Fibroblast of peridontal ligament (primary cell): Measurements from ENCODE around the gene CLK4.
"Not testable (repeated sequence)": the region's sequence is repeated elsewhere in the genome, so short reads cannot be mapped to it uniquely, and the experiment has no call there.

ENCODE experiments used
- DNase-seq: peaks from one replicate; pipeline ENCODE4 v3.0.0-alpha.2; 2010; ENCODE audit errors: extremely low read depth

Gene CLK4

GRCh38 chr5:178587763-178588611 is 38.9 kb downstream of the CLK4 start:
- DNase-seq = no peak

DNA sequence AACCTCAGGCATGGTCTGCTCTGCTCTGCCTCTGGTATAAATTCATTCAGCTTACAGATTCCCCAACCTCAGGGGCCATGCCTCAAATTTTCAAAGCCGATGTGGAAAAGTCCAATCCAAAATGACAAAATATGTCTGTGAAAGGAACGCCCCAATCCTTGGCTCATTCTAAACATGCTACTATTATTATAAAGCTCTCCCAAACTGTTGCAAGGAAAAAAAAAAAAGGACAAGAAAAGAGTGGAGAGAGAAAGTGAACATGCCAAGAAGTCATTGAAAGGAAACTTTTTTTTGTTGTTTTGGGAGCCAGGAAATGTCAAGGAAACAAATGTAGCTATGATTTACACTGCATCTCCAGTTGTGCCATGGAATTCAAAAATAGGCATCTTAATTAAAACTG is 40.5 kb downstream of the CLK4 start:
- no peak for DNase-seq

DNA sequence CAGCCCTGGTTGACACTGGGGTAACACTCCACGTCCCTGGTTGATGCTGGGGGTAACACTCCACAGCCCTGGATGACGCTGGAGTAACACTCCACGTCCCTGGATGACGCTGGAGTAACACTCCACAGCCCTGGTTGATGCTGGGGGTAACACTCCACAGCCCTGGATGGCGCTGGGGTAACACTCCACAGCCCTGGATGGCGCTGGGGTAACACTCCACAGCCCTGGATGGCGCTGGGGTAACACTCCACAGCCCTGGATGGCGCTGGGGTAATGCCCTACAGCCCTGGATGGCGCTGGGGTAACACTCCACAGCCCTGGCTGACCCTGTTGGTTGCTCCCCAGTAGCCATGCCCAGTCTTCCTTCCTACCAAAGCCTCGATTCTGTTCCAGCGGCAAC is 41.4 kb downstream of the CLK4 start:
- not testable (repeated sequence) for DNase-seq

GRCh38 chr5:178583279-178583678 is 43.6 kb downstream of the CLK4 start:
- no peak for DNase-seq

DNA sequence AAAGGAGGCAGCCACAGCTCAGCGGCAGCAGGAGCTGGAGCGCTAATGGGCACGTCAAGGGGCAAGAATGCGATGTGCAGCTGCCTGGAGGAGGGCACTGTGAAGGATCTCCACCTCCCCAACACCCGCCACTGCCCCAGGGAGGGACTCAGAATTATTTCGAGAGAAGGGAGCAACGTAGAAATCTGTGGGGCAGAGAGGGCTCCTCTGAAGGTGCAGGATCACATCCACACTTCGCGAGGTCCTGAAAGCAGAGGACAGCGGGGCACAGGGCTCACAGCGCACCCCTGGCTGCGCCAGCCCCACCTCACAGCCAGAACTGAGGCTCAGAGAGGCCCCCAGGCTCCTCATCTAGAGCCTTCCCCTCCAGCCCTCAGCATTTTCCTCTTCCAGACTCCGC is 44.6 kb downstream of the CLK4 start:
- DNase-seq = no peak

DNA sequence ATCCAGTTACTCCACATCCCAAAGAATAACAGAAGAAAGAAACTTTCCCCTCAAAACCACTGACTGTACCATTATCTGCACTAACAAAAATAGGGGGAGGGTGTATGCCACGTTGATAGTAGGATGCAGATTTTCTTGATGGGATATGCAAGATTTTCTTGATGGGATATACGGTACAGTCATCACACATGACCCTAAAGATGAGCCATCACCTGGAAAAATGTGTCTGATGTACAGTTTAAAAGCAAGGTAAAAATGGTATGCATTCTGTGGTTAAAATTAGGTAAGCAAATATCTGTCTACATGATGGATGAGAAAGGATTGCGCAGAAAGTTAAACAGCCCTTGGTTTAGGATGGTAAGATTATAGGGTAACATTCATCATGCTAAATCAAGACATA is 45.2 kb downstream of the CLK4 start:
- DNase-seq = no peak

DNA sequence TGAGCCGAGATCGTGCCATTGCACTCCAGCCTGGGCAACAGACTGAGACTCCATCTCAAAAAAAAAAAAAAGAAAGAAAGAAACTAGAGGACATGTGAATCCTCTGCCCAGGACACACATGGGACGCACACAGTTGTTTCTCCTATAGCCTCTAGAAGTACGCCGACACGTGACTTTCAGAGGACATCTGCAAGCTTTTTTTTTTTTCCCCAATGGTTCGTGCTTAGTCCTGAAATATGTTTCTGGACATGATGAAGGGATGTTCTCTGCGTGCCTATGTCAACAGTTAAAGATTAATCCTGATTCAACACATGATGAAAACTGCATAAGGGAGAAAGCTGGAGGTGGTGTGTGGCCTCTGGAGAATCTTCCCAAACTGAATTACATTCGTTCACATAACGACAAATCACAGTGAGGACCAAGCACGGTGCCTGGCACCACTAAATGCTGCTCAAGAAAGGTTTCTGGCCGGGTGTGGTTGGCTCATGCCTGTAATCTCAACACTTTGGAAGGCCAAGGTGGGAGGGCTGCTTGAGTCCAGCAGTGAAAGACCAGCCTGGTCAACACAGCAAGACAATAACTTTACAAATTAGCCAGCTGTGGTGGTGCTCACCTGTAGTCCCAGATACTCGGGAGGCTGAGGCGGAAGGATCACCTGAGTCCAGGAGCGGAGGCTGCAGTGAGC is 46.4 kb downstream of the CLK4 start:
- DNase-seq = no peak

DNA sequence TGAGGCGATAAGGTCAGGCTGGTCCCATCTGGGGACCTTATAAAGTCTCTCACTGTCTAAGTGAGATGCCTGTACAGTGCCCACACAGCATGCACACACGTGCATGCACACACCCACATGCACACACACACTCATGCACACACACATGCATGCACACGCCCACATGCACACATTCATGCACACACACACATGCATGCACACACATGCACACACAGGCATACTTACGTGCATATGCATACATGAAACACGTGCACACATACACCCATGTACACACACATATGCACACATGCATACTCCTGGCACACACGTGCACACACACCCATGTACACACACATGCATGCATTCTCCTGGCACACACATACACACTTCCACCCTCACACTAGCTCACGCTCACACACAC is 48.9 kb downstream of the CLK4 start:
- DNase-seq = no peak

GRCh38 chr5:178577376-178577839 is 49.4 kb downstream of the CLK4 start:
- no peak for DNase-seq

DNA sequence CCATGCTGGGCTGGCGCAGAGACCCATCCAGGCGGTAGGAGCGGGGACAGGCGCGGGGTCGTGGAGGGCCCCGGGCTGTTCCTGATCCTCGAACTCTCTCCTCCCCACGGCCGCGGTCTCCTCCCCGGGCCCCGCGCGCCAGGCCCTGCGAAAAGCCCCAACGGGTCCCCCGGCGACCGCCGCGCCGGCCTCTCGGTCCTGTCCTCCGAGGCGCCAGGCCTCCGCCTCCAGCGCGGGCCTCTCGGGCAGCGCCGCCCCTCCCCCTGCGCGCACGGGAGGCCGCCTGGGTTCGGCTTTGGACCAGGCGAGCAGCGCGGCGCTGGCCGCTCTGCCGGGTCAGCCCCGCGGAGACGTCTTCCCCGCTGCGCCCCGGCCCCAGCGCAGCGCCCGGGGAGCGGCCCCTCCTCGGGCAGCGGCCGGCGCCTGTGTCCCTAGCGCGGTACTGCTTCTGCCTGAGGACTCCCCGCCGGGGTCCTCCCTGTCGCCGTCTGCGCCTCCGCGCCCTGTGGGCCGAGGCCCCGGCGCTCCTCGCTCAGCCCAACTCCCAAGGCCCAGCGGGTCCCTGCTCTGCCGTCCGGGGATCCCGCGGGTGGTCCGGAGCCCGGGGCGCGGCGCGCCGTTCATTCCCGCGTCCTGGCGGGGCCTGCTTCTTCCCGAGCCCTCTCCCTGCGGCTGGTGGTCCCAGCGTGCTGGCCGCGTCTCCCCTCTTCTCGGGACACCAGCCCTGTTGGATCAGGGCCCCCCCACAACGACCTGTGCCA is 50.1 kb downstream of the CLK4 start:
- no peak for DNase-seq

DNA sequence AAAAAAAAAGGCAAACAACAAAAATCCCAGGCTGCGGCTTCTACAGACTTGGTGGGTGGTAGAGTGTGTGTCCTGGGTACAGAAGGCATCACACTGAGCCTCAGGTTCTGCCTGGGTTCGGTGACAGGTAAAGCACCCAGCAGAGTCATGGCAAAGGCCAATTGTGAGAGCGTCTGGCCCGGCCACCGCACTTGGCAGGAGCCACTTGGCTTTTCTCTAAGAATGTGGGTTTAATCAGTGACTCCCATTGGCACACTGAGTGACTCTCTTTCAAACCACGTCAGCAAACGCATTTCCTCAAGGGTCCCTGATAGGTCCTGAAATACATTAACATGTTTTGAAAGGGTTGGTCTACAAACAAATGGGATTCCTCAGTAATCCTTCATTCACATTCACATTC is 53.6 kb downstream of the CLK4 start:
- no peak for DNase-seq

DNA sequence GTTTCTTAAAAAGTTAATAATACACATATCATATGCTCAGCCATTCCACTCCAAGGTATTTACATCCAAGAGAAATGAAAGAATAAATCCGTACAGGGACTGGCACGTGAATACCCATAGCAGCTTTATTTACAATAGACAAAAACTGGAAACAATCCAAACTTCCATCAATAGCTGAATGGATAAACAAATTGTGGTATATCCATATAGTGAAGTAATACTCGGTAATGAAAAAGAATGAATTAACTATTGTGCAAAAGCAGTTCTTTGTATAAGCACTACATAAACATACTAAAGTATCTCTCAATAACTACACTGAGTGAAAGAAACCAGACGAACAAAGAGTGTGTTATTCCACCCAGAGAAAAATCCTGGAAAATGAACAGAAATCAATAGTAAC is 54.2 kb downstream of the CLK4 start:
- no peak for DNase-seq

- DNase-seq = no peak
Measured at GRCh38 chr5:178569485-178569884, 57.4 kb downstream of the CLK4 start.

- DNase-seq = no peak
Measured at GRCh38 chr5:178564811-178565550, 61.9 kb downstream of the CLK4 start.

DNA sequence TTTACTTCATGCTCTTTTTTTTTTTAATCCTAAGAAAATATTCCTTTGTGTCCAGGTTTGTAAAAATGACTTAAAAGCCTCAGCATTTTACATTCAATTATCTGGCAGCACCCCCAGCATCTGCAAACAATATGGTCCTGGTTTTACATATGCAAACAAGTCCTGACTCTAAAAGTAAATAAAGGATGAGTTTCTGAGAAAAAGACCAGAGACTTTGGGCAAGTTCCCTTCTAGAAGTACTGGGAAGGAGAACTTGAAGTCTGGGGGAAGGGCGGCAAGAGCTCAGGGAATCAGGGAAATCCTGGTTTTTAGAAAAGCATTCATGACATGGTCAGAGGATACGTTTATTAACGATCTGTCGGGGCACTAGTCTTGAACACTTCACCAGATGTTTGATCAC is 62.5 kb downstream of the CLK4 start:
- no peak for DNase-seq

GRCh38 chr5:178563621-178564020 is 63.2 kb downstream of the CLK4 start:
- DNase-seq = no peak

DNA sequence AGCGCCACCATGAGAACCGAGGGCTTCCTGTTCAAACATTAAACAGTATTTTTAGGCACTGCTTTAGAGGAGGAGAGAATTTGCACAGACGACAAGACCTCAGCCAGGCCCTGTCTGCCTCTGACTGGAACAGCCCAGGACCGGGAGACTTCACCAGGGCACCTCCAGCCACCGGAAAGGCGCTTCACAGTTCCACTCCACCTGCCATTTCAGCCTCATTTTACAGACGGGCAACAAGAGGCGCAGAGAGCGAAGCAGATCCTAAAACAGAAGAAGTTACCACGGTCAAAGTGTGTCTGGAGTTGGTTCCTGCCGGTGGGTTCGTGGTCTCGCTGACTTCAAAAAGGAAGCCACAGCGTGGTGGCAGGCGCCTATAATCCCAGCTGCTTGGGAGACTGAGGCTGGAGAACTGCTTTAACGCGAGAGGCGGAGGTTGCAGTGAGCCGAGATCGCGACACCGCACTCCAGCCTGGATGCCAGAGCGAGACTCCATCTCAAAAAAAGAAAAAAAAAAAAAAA is 65.0 kb downstream of the CLK4 start:
- no peak for DNase-seq

DNA sequence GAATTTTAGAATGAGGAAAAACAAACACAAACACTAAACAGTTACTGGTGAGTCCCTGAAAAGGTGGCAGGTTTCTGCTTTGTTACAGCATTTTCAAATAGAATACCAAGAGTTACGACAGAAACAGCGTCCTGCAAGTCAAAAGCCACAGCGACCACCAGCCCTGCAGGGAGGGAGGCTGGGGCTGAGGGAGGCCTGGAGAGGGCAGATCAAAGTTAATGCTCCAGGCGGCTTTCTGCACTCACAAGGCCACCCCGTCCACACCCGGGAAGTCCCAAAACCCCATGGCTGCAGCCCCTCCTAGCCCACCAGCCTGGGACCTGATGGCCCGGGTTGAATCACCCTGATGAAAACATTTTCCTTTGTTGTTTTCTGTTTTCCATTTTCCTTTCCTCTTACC is 65.9 kb downstream of the CLK4 start:
- DNase-seq = no peak

DNA sequence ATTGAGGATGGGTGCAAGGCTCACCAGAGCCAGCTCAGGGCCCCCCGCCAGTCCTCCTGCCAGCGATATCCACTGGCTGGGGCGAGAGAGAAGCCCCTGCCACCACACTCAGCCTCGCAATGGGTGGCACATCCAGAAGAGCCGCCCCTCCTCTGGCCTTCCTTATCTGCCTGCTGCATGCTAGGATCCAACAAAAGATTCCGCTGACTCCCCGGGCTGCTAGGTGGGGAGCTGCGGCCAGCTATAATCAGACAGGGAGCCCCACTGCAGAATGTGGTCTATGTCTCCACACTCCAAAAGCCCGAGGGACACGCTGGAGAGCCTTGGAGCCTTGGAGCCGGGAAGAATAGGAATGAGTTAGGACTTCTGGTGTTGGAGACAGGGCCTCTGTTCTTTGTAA is 69.4 kb downstream of the CLK4 start:
- no peak for DNase-seq

DNA sequence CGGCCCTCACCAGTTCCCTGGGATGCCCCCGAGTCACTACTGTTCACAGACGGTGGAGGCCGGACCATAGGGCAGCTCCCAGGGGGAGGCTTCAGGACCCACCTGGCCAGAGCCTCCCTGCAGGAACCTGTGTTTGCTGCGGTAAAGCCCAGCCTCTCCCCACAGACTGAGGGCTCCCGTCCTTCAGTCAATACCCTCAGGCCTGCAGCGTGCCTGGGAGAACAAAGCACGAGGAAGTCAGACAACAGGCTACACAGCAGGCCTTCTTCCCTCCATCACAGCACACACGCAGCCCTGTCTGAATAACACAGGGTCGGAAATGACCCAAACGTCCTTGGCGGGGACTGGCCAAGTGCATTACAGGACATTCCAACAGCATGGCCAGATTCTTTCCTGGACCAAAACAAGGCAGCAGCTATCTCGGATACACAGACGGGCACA is 71.1 kb downstream of the CLK4 start:
- DNase-seq = no peak

DNA sequence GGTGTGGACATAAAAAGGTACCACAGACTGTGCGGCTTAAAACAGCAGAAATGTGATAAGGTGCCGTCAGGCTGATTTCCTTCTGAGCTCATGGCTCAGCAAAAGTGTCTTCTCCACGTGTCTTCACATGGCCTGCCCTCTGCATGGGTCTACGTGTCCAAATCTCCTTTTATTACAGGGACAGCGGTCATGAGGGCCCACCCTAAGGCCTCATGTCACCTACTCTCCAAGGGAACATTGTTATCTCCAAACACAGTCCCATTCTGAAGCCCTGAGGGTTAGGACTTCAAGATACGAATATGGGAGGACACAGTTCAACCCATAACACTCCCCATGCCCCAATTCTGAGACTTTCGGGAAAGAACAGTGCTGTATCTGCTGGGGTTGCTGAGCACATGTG is 71.8 kb downstream of the CLK4 start:
- DNase-seq = no peak

GRCh38 chr5:178554311-178554710 is 72.5 kb downstream of the CLK4 start:
- DNase-seq = no peak
